Chondrocyte (in vitro differentiated cells): ENCODE data around the gene ZKSCAN2. TPM values are rescaled to one million over a fixed set of nuclear protein-coding genes. Genes with fewer than 3 reads are reported as not detected.
A peak's percentile ranks its signal among the peaks of the same experiment; 100 is the strongest.

Experiments used
- DNase-seq: peaks from one replicate; pipeline ENCODE4 v3.0.0; 2021; ENCODE audit warnings: mixed read lengths, low spot score
- H3K27ac Mint-ChIP-seq: one replicate; pipeline ENCODE4 v1.8.0; 2021; ENCODE audit warnings: mild to moderate bottlenecking, moderate library complexity, mixed read lengths; ENCODE audit not compliant: unreplicated experiment
- H3K27me3 Mint-ChIP-seq: 2 replicates; pipeline ENCODE4 v1.8.0; 2021; ENCODE audit warnings: low read depth, mixed read lengths
- H3K36me3 Mint-ChIP-seq: 2 replicates; pipeline ENCODE4 v1.8.0; 2021; ENCODE audit warnings: low read depth, mixed read lengths
- H3K4me1 Mint-ChIP-seq: 2 replicates; pipeline ENCODE4 v1.8.0; 2021; ENCODE audit warnings: low read depth, mild to moderate bottlenecking, mixed read lengths
- H3K4me3 Mint-ChIP-seq: one replicate; pipeline ENCODE4 v1.8.0; 2021; ENCODE audit warnings: mild to moderate bottlenecking, moderate library complexity, mixed read lengths; ENCODE audit not compliant: unreplicated experiment
- H3K9me3 Mint-ChIP-seq: 2 replicates; pipeline ENCODE4 v1.8.0; 2021; ENCODE audit warnings: low read depth, mixed read lengths
- CTCF ChIP-seq: fragments of 200-600 bp; sonication (generic); IDR thresholded peaks from 2 replicates; pipeline ENCODE4 v1.5.0; 2021; ENCODE audit warnings: antibody characterized with exemption, mild to moderate bottlenecking, moderate library complexity
- total RNA-seq: library from RNA; stranded (reverse); gene quantifications from 3 replicates; pipeline ENCODE4 v1.2.1, GENCODE V29; 2021

Gene ZKSCAN2
- total RNA-seq, 1 donor from 2014 or later = 9.2 TPM

- Mint-ChIP-seq H3K4me3 (no peak overlapping the region), H3K27ac (no peak overlapping the region)
- peak; percentile 2 for DNase-seq
These were observed 59.6 kb downstream of the ZKSCAN2 start for GRCh38 chr16:25198021-25198420.

DNA sequence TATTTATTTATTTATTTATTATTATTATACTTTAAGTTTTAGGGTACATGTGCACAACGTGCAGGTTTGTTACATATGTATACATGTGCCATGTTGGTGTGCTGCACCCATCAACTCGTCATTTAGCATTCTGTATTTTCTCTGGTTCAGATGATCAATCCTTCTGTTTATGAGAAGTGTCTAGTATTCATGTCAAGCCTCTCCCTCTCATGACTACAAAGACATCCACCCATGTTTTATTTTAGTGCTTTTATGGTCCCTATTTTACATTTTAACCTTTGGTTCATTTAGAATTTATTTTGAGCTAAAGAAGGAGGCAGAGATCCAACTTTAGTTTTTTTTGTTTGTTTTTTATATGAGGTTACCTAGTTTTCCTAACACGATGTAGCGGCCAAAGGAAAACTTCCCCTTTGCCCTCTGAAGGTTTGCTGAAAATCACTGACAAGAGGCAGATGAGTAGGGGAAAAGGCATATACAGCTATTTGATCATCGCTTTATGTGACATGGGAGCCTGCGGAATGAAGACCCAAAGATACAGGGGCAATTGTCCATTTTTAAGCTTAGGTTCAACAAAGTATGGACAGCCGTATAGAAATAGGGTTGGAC, 63.3 kb downstream of the ZKSCAN2 start:
- no peaks in the 10 kb centered on the region for H3K27me3 Mint-ChIP-seq
- H3K9me3 Mint-ChIP-seq = no peaks in the 10 kb centered on the region
- no peak for DNase-seq
- no peaks in the 10 kb centered on the region for H3K4me1 Mint-ChIP-seq
- no peak overlapping the region for H3K27ac Mint-ChIP-seq
- TF ChIP-seq CTCF = no peak
- no peak overlapping the region for H3K4me3 Mint-ChIP-seq
- H3K36me3 Mint-ChIP-seq = no peaks in the 10 kb centered on the region

More at GRCh38 chr16:25198021-25198420, 59.6 kb downstream of the ZKSCAN2 start:
- TF ChIP-seq CTCF = no peak
- Mint-ChIP-seq H3K27me3 (no peaks in the 10 kb centered on the region), H3K9me3 (no peaks in the 10 kb centered on the region), H3K36me3 (no peaks in the 10 kb centered on the region), H3K4me1 (no peaks in the 10 kb centered on the region)

DNA sequence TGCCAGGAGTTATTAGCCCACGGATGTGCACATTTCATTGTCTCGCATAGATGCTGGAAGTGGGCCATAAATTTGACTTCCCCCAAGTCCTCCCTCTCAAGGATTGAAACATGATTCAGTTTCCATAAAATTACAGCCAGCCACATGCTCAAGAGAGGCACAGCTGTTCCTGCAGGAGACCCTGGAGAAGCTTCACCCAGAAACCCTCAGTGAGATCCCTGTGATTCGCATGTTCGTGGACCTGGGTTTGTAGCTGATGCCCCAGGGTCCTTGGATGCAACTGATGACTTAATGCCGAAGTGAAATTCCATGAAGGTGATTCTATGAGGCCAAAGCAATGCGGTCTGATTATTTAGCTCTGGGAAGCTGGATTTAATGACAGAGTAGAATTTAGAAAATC, 65.5 kb downstream of the ZKSCAN2 start:
- no peak for DNase-seq
- Mint-ChIP-seq H3K27ac (no peak overlapping the region), H3K4me3 (no peak overlapping the region), H3K27me3 (no peaks in the 10 kb centered on the region), H3K4me1 (no peaks in the 10 kb centered on the region), H3K36me3 (no peaks in the 10 kb centered on the region), H3K9me3 (no peaks in the 10 kb centered on the region)
- no peak for TF ChIP-seq CTCF

DNA sequence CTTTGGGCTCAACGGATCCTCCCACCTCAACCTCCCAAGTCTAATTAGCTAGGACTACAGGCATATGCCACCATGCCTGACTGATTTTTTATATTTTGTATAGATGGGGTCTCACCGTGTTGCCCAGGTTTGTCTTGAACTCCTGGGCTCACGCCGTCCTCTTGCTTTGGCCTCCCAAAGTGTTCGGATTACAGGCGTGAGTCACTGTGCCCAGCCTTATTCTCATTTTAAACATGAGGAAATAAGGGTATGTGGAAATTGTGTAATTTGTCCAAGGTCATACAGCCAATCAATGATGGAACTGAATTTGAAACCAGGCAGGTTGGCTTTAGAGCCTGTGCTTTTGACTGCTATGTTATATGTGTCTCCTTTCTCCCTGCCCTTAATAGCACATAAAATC, 68.3 kb downstream of the ZKSCAN2 start:
- Mint-ChIP-seq H3K36me3 (no peaks in the 10 kb centered on the region), H3K4me1 (no peaks in the 10 kb centered on the region), H3K27ac (no peak overlapping the region), H3K9me3 (no peaks in the 10 kb centered on the region), H3K4me3 (no peak overlapping the region), H3K27me3 (no peaks in the 10 kb centered on the region)
- no peak for TF ChIP-seq CTCF
- DNase-seq = no peak

- no peak for TF ChIP-seq CTCF
- Mint-ChIP-seq H3K27me3 (no peaks in the 10 kb centered on the region), H3K27ac (no peak overlapping the region), H3K4me3 (no peak overlapping the region), H3K36me3 (no peaks in the 10 kb centered on the region), H3K9me3 (no peaks in the 10 kb centered on the region), H3K4me1 (no peaks in the 10 kb centered on the region)
- peak; percentile 5 for DNase-seq
These were observed 70.2 kb downstream of the ZKSCAN2 start for GRCh38 chr16:25187491-25187795.

Other genes with a start within 250 kb of the ZKSCAN2 start
- 74.7 to 85.4 TPM (median 75.2 TPM) in 3 replicates for gene ARHGAP17, start 242.5 kb downstream of the ZKSCAN2 start, total RNA-seq
- 35.4 to 37.1 TPM (median 35.5 TPM) in 3 replicates for gene LCMT1, start 146.1 kb downstream of the ZKSCAN2 start, total RNA-seq
- not detected in 3 replicates for gene AQP8, start 40.9 kb downstream of the ZKSCAN2 start, total RNA-seq